ENCODE results near the gene MAPK7. TPM values are rescaled to one million over a fixed set of nuclear protein-coding genes. Genes with fewer than 3 reads are reported as not detected.

The MAPK7 gene
- total and polyA plus RNA-seq, 2 of the 8 experiments (the other 6 are each of a cell fraction or from before 2014, with no cell fraction given): 15.2 to 28.1 TPM

GRCh38 chr17:19335951-19336631 lies 42.2 kb upstream of the MAPK7 start (continued):
- TF ChIP-seq TEAD4 (IDR thresholded peaks at IDR 0.05; ENCODE audit: low read depth, low read length) (no peak), CHD7 (IDR thresholded peaks at IDR 0.05; ENCODE audit: insufficient replicate concordance, low read length) (no peak)

Data from H1 (cell line).